Epithelial cell of proximal tubule (primary cell): Measurements from ENCODE around the gene FSD1. TPM values are rescaled to one million over a fixed set of nuclear protein-coding genes. Genes with fewer than 3 reads are reported as not detected.

Source experiments
- DNase-seq: peaks from one replicate; pipeline ENCODE4 v3.0.0-alpha.2; 2011; ENCODE audit warnings: low read depth
- H3K4me3 ChIP-seq: 2 replicates; pipeline ENCODE4 v1.5.1; 2011; ENCODE audit warnings: low read depth, mild to moderate bottlenecking, low read length
- total RNA-seq: library from RNA; depleted of rRNA; stranded (reverse); fragments of >200 nt; gene quantifications from 2 replicates; pipeline ENCODE4 v1.2.3, GENCODE V29; 2015
- TF ChIP-seq, protein P1 (sequence below): conservative IDR thresholded peaks from 2 replicates; pipeline ENCODE4 v1.5.1; 2012; ENCODE audit warnings: low read depth, mild to moderate bottlenecking, low read length

The FSD1 gene
- total RNA-seq, 1 donor from 2014 or later = 17.5 TPM

DNA sequence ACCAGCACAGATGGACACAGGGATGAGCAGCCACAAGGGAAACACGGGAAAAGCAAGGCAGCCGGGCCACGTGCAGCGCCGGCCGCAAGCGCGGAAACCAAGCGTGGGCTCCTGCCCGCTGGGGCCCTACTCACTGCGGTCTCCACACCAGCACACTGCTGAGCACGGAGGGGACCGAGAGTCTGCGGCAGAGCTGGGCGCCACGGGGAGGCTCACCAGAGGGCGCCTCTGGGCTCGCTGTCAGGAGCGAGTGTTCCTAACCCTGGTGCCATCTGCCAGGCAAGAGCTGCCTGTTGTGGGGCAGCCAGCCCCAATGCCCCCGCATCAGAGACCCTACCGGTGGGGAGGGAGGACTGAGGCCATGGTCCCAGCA, 65.5 kb downstream of the FSD1 start:
- DNase-seq = no peak
- TF ChIP-seq, protein P1, sequence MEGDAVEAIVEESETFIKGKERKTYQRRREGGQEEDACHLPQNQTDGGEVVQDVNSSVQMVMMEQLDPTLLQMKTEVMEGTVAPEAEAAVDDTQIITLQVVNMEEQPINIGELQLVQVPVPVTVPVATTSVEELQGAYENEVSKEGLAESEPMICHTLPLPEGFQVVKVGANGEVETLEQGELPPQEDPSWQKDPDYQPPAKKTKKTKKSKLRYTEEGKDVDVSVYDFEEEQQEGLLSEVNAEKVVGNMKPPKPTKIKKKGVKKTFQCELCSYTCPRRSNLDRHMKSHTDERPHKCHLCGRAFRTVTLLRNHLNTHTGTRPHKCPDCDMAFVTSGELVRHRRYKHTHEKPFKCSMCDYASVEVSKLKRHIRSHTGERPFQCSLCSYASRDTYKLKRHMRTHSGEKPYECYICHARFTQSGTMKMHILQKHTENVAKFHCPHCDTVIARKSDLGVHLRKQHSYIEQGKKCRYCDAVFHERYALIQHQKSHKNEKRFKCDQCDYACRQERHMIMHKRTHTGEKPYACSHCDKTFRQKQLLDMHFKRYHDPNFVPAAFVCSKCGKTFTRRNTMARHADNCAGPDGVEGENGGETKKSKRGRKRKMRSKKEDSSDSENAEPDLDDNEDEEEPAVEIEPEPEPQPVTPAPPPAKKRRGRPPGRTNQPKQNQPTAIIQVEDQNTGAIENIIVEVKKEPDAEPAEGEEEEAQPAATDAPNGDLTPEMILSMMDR = peak; percentile 56
- peak overlapping the region; percentile 44 for H3K4me3 ChIP-seq

DNA sequence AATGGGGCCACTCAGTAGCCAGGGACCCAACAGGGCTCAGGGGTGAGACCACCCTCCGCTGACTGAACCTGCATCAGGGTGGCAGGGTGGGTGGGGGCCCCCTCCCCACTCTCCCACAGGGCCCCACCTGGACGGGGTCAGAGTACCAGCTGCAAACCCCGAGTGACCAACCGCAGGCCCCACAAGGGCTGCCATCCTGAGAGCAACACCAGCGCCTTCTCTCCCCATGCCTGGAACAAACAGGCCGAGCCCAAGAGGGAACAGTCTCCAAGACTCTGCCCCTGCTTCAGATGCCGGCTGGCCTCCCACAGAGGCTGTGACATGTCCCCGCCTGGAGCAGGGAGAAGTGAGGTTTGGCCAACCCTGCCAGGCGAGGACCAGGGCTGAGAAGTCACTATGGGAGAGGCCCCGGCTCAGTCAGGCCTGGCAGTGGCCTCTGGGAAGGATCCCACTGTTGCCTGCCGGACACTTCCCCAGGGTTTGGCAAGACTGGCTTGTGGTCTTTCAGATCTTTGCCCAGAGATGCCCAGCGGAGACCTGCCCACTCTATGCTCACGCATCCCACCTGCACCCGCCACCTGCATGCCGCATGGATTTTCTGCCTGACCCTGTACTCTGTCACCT, 66.1 kb downstream of the FSD1 start:
- no peak overlapping the region for H3K4me3 ChIP-seq
- DNase-seq = no peak
- TF ChIP-seq, protein P1 = no peak

DNA sequence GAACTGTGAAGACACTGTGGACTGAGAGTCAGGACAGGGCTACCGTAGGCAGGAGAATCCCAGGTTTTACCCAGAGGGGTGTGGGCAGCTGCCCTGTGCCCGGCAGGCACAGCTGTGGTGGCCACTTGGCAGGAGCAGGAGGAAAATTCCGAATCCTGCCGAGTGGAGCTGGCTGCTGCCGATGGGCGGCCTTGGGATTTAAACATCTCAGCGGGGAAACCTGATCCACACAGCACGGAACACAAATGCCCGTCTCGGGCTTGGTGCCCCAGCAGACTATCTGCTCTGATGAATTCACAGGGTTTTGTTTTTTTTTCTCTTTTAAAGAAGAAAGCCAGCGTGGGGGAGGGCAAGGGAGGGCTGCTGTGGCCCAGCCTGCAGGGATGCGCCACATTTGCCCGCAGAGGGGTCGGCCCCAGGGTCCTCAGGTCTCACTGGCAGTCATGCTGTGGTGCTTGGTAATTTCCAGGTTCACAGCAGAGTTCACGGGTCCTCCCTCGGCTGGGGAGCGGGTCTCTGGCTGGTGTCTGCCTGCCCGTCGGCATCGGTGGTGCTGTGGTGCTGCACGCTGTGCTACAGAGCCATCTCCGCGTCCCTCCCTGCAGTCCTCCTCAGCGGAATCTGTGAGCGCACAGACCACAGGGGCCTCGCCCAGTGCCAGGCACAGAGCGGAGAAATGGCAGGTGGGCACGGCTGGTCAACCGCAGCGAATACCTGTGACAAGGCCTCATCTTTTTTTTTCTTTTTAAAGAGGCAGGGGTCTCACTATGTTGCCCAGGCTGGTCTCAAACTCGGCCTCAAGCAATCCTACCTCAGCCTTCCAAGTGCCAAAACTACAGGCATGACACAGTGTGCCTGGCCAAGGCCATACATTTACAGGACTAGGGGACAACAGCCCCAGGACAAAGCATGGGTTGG, 67.1 kb downstream of the FSD1 start:
- no peak overlapping the region for H3K4me3 ChIP-seq
- TF ChIP-seq, protein P1 = no peak
- DNase-seq = no peak

DNA sequence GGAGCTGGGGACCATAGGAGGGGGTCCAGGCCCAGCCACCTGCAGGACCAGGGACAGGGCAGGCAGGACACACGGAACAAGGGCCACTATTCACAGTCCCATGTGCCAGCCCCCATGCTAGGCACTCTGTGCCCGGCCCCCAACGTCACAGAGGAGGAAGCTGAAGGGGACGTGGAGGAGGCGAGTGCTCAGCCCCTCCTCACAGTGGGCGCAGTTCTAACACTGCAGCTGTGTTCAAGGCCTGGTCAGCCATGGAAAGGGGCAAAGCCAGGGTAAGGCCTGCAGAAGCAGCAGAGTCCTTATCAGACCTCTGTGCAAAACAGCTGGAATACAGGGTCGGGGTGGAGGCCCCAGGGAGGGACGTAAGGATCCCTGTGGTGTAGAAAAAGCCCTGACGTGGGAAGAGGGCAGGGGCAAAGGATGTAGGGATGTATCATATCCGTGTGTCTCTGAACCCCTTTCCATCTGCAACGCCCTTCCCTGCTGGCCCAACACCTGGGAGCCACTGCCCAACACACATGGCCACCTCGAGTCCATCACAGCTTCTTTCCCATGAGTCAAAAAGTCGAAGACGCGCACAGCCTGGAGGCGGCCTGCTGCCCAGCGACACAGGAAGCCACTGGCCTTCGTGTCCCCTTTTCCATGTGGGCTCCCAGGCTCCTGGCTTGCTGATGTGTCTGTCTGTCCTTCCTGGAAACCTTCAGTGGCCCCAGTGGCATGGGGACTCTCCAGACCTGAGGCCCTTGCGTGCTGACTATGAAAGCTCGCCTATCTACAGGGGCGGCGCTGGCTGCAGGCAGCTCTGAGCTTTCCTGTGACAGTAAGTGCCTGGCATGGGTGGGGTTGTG, 68.0 kb downstream of the FSD1 start:
- TF ChIP-seq, protein P1 = no peak
- no peak overlapping the region for H3K4me3 ChIP-seq
- DNase-seq = no peak

DNA sequence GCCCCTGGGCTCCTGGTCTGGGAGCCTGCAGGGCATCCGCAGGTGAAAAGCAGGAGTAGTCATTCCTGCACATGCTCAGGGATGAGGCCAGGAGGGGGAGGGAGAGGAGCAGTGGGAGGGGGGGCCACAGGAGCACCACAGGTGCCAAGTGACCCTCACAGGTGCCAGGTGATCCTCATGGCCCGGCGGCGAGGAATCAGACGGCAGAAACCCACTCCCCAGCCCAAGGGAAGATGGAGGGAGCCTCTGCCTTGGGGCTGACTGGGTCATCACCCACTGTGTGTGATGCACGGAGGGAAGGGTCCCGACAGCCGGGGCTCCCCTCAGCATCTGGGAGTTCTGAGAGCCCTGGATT, 68.6 kb downstream of the FSD1 start:
- DNase-seq = no peak
- no peak overlapping the region for H3K4me3 ChIP-seq
- TF ChIP-seq, protein P1 = no peak

Other genes with a start within 250 kb of the FSD1 start
- 22.1 and 28.1 TPM in 2 replicates for gene ZBTB7A, start 237.7 kb upstream of the FSD1 start, total RNA-seq
- 123 and 138 TPM in 2 replicates for gene MAP2K2, start 180.5 kb upstream of the FSD1 start, total RNA-seq
- gene CREB3L3, start 151.0 kb upstream of the FSD1 start, total RNA-seq = not detected in 2 replicates
- gene SIRT6, start 122.0 kb upstream of the FSD1 start, total RNA-seq = 33.8 and 43.5 TPM in 2 replicates
- not detected in 2 replicates for gene ANKRD24, start 121.9 kb upstream of the FSD1 start, total RNA-seq
- 1.7 TPM in 1 of 2 replicates, not detected in the other for gene EBI3, start 75.1 kb upstream of the FSD1 start, total RNA-seq
- gene YJU2, start 57.5 kb upstream of the FSD1 start, total RNA-seq = 34.3 and 39.1 TPM in 2 replicates
- not detected in 2 replicates for gene SHD, start 25.3 kb upstream of the FSD1 start, total RNA-seq
- not detected in 2 replicates for gene TMIGD2, start 2.2 kb upstream of the FSD1 start, total RNA-seq
- 49.2 and 70.8 TPM in 2 replicates for gene STAP2, start 34.2 kb downstream of the FSD1 start, total RNA-seq
- gene MPND, start 39.0 kb downstream of the FSD1 start, total RNA-seq = 3.9 and 6.3 TPM in 2 replicates
- gene SH3GL1, start 95.9 kb downstream of the FSD1 start, total RNA-seq = 66.5 and 109 TPM in 2 replicates
- 36.7 and 50.2 TPM in 2 replicates for gene CHAF1A, start 98.0 kb downstream of the FSD1 start, total RNA-seq
- gene UBXN6, start 153.2 kb downstream of the FSD1 start, total RNA-seq = 40.9 and 62.4 TPM in 2 replicates
- 91.8 and 93.8 TPM in 2 replicates for gene HDGFL2, start 167.7 kb downstream of the FSD1 start, total RNA-seq
- not detected in 2 replicates for gene PLIN4, start 213.9 kb downstream of the FSD1 start, total RNA-seq
- 0.06 TPM in 1 of 2 replicates, not detected in the other for gene PLIN5, start 230.6 kb downstream of the FSD1 start, total RNA-seq
- 0.35 TPM in 1 of 2 replicates, not detected in the other for gene LRG1, start 235.4 kb downstream of the FSD1 start, total RNA-seq